Activated B cell treated with CpG ODN at 0.5 μM for 24 hours (primary cell): ENCODE results near the gene CSNK1D. TPM values are rescaled to one million over a fixed set of nuclear protein-coding genes. Genes with fewer than 3 reads are reported as not detected.

Experiments used
- ATAC-seq: fragments of 200-7000 bp; cut with Tn5 transposase; one replicate; pipeline ENCODE4 v1.10.0; 2021; ENCODE audit warnings: low read depth, mild to moderate bottlenecking, moderate library complexity
- CTCF ChIA-PET: fragments of 350-600 bp; sonication (Branson Sonifier 250); formaldehyde crosslinking; loops from one replicate; lab custom pipeline; 2021; ENCODE audit warnings: antibody characterized with exemption; lab: Charles Lee
- POLR2A ChIA-PET: fragments of 350-600 bp; sonication (Branson Sonifier 250); formaldehyde crosslinking; loops from one replicate; lab custom pipeline; 2021; ENCODE audit warnings: antibody characterized with exemption; lab: Charles Lee
- DNase-seq: peaks from one replicate; pipeline ENCODE4 v3.0.0; 2022
- H3K27ac Mint-ChIP-seq: one replicate; pipeline ENCODE4 v1.8.0; 2020; ENCODE audit warnings: mixed read lengths
- H3K27me3 Mint-ChIP-seq: one replicate; pipeline ENCODE4 v1.8.0; 2021; ENCODE audit warnings: mixed read lengths
- H3K36me3 Mint-ChIP-seq: one replicate; pipeline ENCODE4 v1.8.0; 2021; ENCODE audit warnings: low read depth, mixed read lengths
- H3K4me1 Mint-ChIP-seq: one replicate; pipeline ENCODE4 v1.8.0; 2021; ENCODE audit warnings: mixed read lengths
- H3K4me3 Mint-ChIP-seq: one replicate; pipeline ENCODE4 v1.8.0; 2020; ENCODE audit warnings: mild to moderate bottlenecking, mixed read lengths
- H3K9me3 Mint-ChIP-seq: one replicate; pipeline ENCODE4 v1.8.0; 2020; ENCODE audit warnings: mixed read lengths
- CTCF ChIP-seq: fragments of 200-600 bp; IDR thresholded peaks from one replicate; pipeline ENCODE4 v1.8.0; 2022; ENCODE audit warnings: antibody characterized with exemption, mild to moderate bottlenecking
- intact Hi-C: fragments of 100-400 bp; cut with micrococcal nuclease; formaldehyde crosslinking; loops from one replicate; pipeline ENCODE4 v1.15.1; 2024
- total RNA-seq: library from RNA; stranded (reverse); gene quantifications from 2 replicates; pipeline ENCODE4 v1.2.3, GENCODE V29; 2022

CSNK1D gene
- total RNA-seq, 1 donor from 2014 or later = 170 TPM

- H3K36me3 Mint-ChIP-seq = no peaks in the 10 kb centered on the region
- H3K4me3 Mint-ChIP-seq = no peak overlapping the region
- POLR2A ChIA-PET = interaction anchor here (1.0 to 1.9 kb wide), 6 partner anchors 18 to 114 kb away, joined by 3 to 40 read pairs (median 5); partner anchors contain the start of gene CSNK1D
- H3K27ac Mint-ChIP-seq = no peak overlapping the region
- no peak for ATAC-seq
- no peaks in the 10 kb centered on the region for H3K9me3 Mint-ChIP-seq
- TF ChIP-seq CTCF = no peak
- DNase-seq = no peak
- peaks cover 12% of the 10 kb centered on the region for H3K27me3 Mint-ChIP-seq
- intact Hi-C loops = no loop called here
- CTCF ChIA-PET = interaction anchor here (1.0 to 4.3 kb wide), 4 partner anchors 17 to 85 kb away, joined by 3 to 58 read pairs (median 8); no protein-coding TSS in a partner anchor
- peaks cover 13% of the 10 kb centered on the region for H3K4me1 Mint-ChIP-seq
Observed at GRCh38 chr17:82320140-82320840, 46.8 kb upstream of the CSNK1D start.

- Mint-ChIP-seq H3K4me1 (peaks cover 17% of the 10 kb centered on the region), H3K4me3 (no peak overlapping the region), H3K36me3 (no peaks in the 10 kb centered on the region), H3K27ac (no peak overlapping the region), H3K9me3 (no peaks in the 10 kb centered on the region), H3K27me3 (peaks cover 8% of the 10 kb centered on the region)
- DNase-seq = no peak
- TF ChIP-seq CTCF = no peak
- ATAC-seq = no peak
- POLR2A ChIA-PET = no interaction called here
- intact Hi-C loops = no loop called here
- CTCF ChIA-PET = interaction anchor here (4.3 kb wide), 1 partner anchor 19 kb away, joined by 58 read pairs; no protein-coding TSS in a partner anchor
Observed at GRCh38 chr17:82319619-82320062, 46.1 kb upstream of the CSNK1D start.

- Mint-ChIP-seq H3K36me3 (no peaks in the 10 kb centered on the region), H3K4me3 (no peak overlapping the region), H3K4me1 (peaks cover 21% of the 10 kb centered on the region), H3K9me3 (no peaks in the 10 kb centered on the region), H3K27me3 (peaks cover 10% of the 10 kb centered on the region), H3K27ac (no peak overlapping the region)
- intact Hi-C loops = no loop called here
- no peak for DNase-seq
- ChIA-PET CTCF (interaction anchor here (4.3 kb wide), 1 partner anchor 18 kb away, joined by 58 read pairs; no protein-coding TSS in a partner anchor), POLR2A (no interaction called here)
- no peak for TF ChIP-seq CTCF
- no peak for ATAC-seq
Observed at GRCh38 chr17:82318772-82319606, 45.5 kb upstream of the CSNK1D start.

GRCh38 chr17:82318169-82318498 lies 44.6 kb upstream of the CSNK1D start:
- ChIA-PET POLR2A (interaction anchor here (1.5 kb wide), 1 partner anchor 20 kb away, joined by 11 read pairs; no protein-coding TSS in a partner anchor), CTCF (no interaction called here)
- Mint-ChIP-seq H3K9me3 (no peaks in the 10 kb centered on the region), H3K4me3 (no peak overlapping the region), H3K4me1 (peaks cover 21% of the 10 kb centered on the region), H3K27ac (no peak overlapping the region), H3K27me3 (peaks cover 16% of the 10 kb centered on the region), H3K36me3 (no peaks in the 10 kb centered on the region)
- DNase-seq (no peak), ATAC-seq (no peak)
- no peak for TF ChIP-seq CTCF
- intact Hi-C loops = no loop called here
